ENCODE results near the gene HIGD2A. TPM values are rescaled to one million over a fixed set of nuclear protein-coding genes. Genes with fewer than 3 reads are reported as not detected.

Gene HIGD2A
- total and polyA plus RNA-seq, 10 of the 15 experiments (the other 5 are each of a cell fraction or from before 2014, with no cell fraction given) = 152 to 348 (median 194) TPM

- BruUV-seq (replicated peaks) = no TSS peak
- Histone ChIP-seq H3K4me1 (ENCODE audit: control insufficient read depth, insufficient read depth, low read length) (peaks cover 6% of the 10 kb centered on the region), H3K79me2 (ENCODE audit: control insufficient read depth, insufficient read depth, low read length) (peaks cover 38% of the 10 kb centered on the region), H3K36me3 (ENCODE audit: control insufficient read depth in 2 of 2, insufficient read depth in 2 of 2, low read length in 1 of 2) (peaks cover 21 to 25% of the 10 kb centered on the region in 2 experiments), H3K27me3 (replicated peaks in 1 of 2; ENCODE audit: control insufficient read depth in 2 of 2, insufficient read depth in 2 of 2, low read length in 1 of 2) (no peaks in the 10 kb centered on the region), H3K9me3 (replicated peaks; ENCODE audit: control insufficient read depth, insufficient read depth, low read length) (no peaks in the 10 kb centered on the region; the same call in 2 of the 3 replicates), H3K9ac (ENCODE audit: control insufficient read depth, insufficient read depth, low read length) (no peak overlapping the region), H3K4me2 (ENCODE audit: control insufficient read depth, insufficient read depth) (no peak overlapping the region), H3K27ac (ENCODE audit: control insufficient read depth, insufficient read depth) (no peak overlapping the region), H2AFZ (ENCODE audit: control insufficient read depth, low read depth, low read length) (no peak overlapping the region), H3K4me3 (no peak overlapping the region), H4K20me1 (ENCODE audit: control insufficient read depth, insufficient read depth) (peaks cover 3% of the 10 kb centered on the region; the same call in 1 of the 2 replicates)
- no peak for DNase-seq (ENCODE audit: low read depth, low spot score)
- SMC1A ChIA-PET (ENCODE audit: uncharacterized antibody, unreplicated experiment) = no interaction called here
- no peak for ATAC-seq
- FAIRE-seq = no peak
- WGBS (ENCODE audit: insufficient coverage, insufficient replicate concordance, low lambda C conversion rate, missing lambda C conversion rate) = 81% methylated on average over 8 of the region's 8 CpGs
- RAD21 ChIA-PET (ENCODE audit: unreplicated experiment) = no interaction called here
- CTCF ChIA-PET = no interaction called here
- in situ Hi-C loops (cut with MboI) = no loop called here
- TF ChIP-seq KDM1A (IDR thresholded peaks at IDR 0.05; ENCODE audit: borderline replicate concordance) (no peak), POLR2A (IDR thresholded peaks at IDR 0.05; ENCODE audit: low read depth, low read length) (0 out of 2 replicates have a peak, but pooled peaks have one; percentile 6), RB1 (IDR thresholded peaks at IDR 0.05; ENCODE audit: borderline replicate concordance) (no peak)
- intact Hi-C loops (cut with micrococcal nuclease; ENCODE audit: unreplicated experiment) = loop anchor here (10.0 kb wide), 1 partner anchor 150 kb away; the partner anchor contains the start of gene RNF44
- POLR2A ChIA-PET = interaction anchor here (0.6 kb wide), 1 partner anchor 9 kb away, joined by 4 read pairs; no protein-coding TSS in a partner anchor
Observed at GRCh38 chr5:176384366-176384930, 4.1 kb upstream of the HIGD2A start.

- TF ChIP-seq E4F1 (IDR thresholded peaks at IDR 0.05; ENCODE audit: borderline replicate concordance, partially characterized antibody) = no peak
- TF ChIP-seq LARP7 (IDR thresholded peaks at IDR 0.05) = no peak
- TF ChIP-seq TCF7 (IDR thresholded peaks at IDR 0.05; ENCODE audit: borderline replicate concordance) = no peak
- in situ Hi-C loops (cut with MboI) = no loop called here
- peaks cover 3% of the 10 kb centered on the region; the same call in 1 of the 2 replicates for H4K20me1 ChIP-seq (ENCODE audit: control insufficient read depth, insufficient read depth)
- ChIA-PET RAD21 (ENCODE audit: unreplicated experiment) (no interaction called here), SMC1A (ENCODE audit: uncharacterized antibody, unreplicated experiment) (no interaction called here), CTCF (no interaction called here), POLR2A (interaction anchor here (0.5 to 0.6 kb wide), 2 partner anchors 9 to 25 kb away, joined by 4 read pairs; no protein-coding TSS in a partner anchor)
- FAIRE-seq = no peak
- intact Hi-C loops (cut with micrococcal nuclease; ENCODE audit: unreplicated experiment) = loop anchor here (5.0 to 10.0 kb wide), 2 partner anchors 148 to 150 kb away; partner anchors contain the start of genes RNF44 and SIMC1
- H3K27me3 ChIP-seq (replicated peaks in 1 of 2; ENCODE audit: control insufficient read depth in 2 of 2, insufficient read depth in 2 of 2, low read length in 1 of 2) = no peaks in the 10 kb centered on the region
- H2AFZ ChIP-seq (ENCODE audit: control insufficient read depth, low read depth, low read length) = no peak overlapping the region
- H3K27ac ChIP-seq (ENCODE audit: control insufficient read depth, insufficient read depth) = no peak overlapping the region
- BruUV-seq (replicated peaks) = no TSS peak
- H3K36me3 ChIP-seq (ENCODE audit: control insufficient read depth in 2 of 2, insufficient read depth in 2 of 2, low read length in 1 of 2) = peaks cover 21 to 25% of the 10 kb centered on the region in 2 experiments
- H3K9me3 ChIP-seq (replicated peaks; ENCODE audit: control insufficient read depth, insufficient read depth, low read length) = no peaks in the 10 kb centered on the region; the same call in 2 of the 3 replicates
- no peak for DNase-seq (ENCODE audit: low read depth, low spot score)
- ATAC-seq = no peak
- peaks cover 6% of the 10 kb centered on the region for H3K4me1 ChIP-seq (ENCODE audit: control insufficient read depth, insufficient read depth, low read length)
- H3K79me2 ChIP-seq (ENCODE audit: control insufficient read depth, insufficient read depth, low read length) = peaks cover 42% of the 10 kb centered on the region
- no peak overlapping the region for H3K4me3 ChIP-seq
- peak overlapping the region; percentile 72; the same call in 1 of the 2 replicates for H3K4me2 ChIP-seq (ENCODE audit: control insufficient read depth, insufficient read depth)
- H3K9ac ChIP-seq (ENCODE audit: control insufficient read depth, insufficient read depth, low read length) = no peak overlapping the region
- WGBS (ENCODE audit: insufficient coverage, insufficient replicate concordance, low lambda C conversion rate, missing lambda C conversion rate) = 94% methylated on average over 12 of the region's 12 CpGs
Observed at GRCh38 chr5:176384991-176385390, 3.6 kb upstream of the HIGD2A start.
